HG02610 (cell line): ENCODE measurements around the gene PERCC1.
A peak's percentile ranks its signal among the peaks of the same experiment; 100 is the strongest.
"Not testable (repeated sequence)": the region's sequence is repeated elsewhere in the genome, so short reads cannot be mapped to it uniquely, and the experiment has no call there.

Experiments
- ATAC-seq: cut with Tn5 transposase; IDR thresholded peaks from one replicate; pipeline ENCODE4 v1.9.1; 2021; ENCODE audit warnings: mild to moderate bottlenecking, moderate library complexity; ENCODE audit not compliant: unreplicated experiment

PERCC1 gene

GRCh38 chr16:1466054-1466453 lies 35.2 kb downstream of the PERCC1 start:
- ATAC-seq = no peak

DNA sequence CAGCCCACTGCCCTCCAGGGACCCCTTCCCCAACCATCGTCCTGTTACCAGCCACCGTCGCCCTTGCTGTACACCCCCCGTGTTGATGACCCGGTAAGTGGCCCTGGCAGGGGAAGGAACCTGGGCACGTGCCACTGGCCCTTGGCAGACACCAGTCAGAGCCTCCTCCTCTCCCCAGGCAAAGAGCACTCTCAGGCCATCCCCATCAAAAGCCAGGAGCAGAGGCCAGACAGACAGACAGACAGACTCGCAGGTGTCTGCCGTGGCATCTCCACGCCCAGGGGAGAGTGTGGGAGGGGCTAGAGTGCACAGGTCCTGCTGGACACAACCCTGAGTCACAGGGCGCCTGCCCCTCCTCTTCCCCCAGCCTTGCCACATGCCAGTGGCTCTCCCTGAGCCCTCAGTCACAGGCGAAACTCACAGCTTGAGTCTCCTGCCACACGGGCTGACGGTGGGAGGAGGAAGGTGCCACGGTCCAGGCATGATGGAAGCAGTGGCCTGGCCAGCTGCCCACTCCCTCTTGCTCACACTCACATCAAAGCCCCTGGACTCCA lies 36.2 kb downstream of the PERCC1 start:
- ATAC-seq = no peak

GRCh38 chr16:1468426-1468810 lies 37.5 kb downstream of the PERCC1 start:
- ATAC-seq = no peak

DNA sequence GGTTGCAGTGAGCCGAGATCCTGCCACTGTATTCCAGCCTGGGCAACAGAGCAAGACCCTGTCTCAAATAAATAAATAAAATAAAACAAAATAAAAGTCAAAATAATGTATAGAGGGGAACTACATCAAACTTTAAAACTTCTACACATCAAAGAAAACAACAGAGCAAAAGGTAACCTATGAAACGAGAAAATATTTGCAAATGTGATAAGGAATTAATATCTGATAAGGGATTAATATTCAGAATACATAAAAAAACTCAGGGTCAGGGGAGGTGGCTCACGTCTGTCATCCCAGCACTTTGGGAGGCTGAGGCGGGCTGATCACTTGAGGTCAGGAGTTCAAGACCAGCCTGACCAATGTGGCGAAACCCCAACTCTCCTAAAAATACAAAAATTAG lies 38.3 kb downstream of the PERCC1 start:
- ATAC-seq = not testable (repeated sequence)

DNA sequence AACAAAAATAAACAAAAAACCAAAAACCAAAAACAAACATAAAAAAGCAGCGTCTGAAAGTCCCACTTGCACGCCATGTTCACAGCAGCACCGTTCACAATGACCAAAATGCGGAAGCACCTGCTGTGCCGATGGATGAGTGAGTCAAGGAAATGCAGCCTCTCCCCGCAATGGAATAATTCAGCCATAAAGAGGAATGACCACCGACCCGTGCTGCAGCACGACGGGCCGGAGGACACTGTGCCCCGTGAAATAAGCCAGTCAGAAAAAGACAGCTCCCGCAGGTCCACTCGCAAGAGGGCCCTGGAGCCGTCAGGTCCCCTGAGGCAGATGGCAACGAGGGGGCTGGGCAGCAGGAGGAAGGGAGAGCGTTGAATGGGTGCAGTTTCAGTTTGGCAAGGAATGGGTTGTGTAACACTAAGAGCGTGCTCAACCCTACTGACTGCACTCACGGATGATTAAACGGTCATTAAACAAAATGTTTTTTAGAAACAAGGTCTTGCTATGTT lies 38.9 kb downstream of the PERCC1 start:
- no peak for ATAC-seq

GRCh38 chr16:1470481-1471251 lies 39.8 kb downstream of the PERCC1 start:
- ATAC-seq = no peak

DNA sequence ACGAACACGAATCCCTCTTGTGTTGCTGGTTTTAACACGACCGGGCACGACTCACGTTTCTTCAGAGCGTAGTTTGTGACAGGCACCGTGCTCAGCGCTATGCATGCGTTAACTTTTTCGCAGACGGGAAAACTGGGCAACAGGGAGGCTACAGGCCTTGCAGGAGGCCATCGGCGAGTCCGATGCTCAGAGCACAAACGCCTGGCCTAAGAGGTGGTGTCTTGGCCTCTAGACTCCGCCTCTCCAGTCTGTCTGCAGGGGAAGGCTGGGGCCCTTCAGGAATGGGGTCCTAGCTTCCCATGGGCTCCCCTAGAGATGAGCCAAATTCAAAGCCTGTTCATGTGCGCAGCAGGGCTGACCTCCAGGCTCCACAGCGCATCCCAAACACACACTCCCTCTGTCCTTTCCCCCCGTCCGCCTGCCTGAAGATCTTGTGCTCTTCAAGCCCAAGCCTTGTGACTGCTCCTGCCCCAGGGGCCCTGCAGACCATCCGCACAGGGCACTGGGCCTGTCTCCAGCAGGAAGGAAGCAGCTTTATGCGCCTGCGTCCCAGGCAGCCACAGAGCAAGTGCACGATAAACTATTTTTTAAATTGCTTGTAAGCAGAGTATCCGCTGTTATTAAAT lies 40.8 kb downstream of the PERCC1 start:
- no peak for ATAC-seq

GRCh38 chr16:1472974-1473373 lies 42.1 kb downstream of the PERCC1 start:
- ATAC-seq = no peak

DNA sequence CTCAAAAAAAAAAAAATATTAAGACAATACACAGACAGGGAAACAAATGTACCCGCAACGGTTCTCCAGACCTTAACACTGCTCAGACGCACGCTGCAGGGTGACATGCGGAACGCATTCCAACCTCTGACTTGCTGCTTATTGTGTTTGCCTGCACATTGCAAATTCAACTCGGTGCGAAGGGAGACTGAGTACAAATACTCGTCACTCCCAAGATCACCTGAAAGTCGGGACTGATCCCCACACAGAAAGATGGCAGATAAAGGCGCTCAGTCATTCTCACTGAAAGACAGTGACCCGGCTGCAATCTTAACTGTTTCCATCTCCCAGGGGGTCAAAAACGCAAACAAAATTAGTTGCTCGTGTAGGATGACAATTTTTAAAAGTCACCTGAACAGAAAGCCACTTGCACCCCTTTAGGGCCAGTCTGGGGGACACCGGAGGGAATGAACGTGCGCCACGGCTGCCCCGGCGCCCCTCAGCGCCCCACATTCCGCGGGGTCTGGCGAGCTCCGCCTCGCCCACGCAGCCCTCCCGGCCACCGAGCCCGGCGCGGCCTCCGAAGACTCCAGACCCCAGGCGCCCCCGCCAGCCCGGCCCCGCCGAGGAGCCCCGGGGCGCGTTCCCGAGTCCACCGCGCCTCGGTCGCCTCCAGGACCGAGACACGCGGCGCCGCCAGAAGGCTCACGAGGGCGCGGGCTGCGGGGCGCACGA lies 43.4 kb downstream of the PERCC1 start:
- ATAC-seq = peak; percentile 10

DNA sequence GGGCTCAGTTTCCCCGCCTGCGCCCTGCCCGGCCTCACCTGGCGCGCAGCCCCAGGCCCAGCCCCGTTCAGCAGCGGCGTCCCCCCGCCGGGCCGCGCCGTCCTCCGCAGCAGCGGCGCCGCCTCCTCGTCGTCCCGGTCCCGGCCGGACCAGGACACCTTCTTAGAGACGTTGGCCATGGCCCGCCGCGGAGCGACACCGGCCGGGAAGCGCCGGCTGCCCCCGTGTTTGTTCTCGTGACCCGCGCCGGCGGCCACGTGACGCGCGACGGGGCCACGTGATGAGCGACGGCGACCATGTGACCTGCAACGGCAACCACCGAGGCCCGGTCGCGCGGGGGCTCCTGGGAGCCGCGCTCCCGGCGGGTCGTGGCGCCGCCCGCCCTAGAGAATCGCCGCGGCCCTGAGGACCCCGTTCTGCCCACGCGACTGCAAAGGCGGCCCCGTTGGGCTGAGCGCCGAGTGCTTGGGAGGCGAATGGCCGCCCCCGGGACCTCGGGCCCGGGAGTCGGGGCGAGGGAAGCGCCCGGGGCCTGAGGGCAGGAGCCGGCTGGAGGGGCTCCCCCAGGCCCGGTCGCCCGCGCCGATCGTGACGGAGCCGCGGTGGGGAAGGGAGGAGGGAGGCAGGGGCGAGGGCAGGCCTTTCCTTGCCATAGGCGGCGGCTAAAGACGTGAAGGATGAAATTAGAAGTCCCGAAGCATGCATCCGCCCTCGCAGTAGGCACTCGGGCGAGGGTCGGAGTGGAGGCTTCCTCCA lies 44.1 kb downstream of the PERCC1 start, which contains the start of gene CLCN7:
TSS of gene CLCN7 (minus strand) at position 233 of the 756 bp plus-strand sequence. CDS start at position 179, 54 bp downstream.
- peak; percentile 75 for ATAC-seq

DNA sequence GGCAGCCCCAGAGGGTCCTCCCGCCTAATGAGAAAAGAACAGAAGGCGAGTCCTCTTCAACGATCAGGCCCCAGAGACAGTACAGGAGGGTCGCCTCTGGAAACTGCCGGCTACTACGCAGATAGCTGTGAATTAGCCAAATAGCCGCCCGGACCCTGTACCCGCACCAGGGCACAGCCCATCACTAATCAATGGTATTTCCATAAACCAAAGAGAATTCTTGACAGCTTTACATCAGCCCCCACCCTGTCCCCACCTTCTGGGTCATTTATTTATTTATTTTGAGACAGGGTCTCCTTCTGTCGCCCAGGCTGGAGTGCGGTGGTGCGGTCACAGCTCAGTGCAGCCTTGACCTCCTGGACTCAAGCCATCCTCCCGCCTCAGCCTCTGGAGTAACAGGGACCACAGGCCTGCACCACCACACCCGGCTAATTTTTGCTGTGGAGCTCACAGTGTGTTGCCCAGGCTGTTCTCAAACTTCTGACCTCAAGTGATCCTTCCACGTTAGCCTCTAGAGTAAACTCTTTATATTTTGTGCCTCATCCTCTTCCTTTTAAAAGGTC lies 44.8 kb downstream of the PERCC1 start:
- no peak for ATAC-seq

- ATAC-seq = no peak
Observed at GRCh38 chr16:1477033-1477432, 46.2 kb downstream of the PERCC1 start.

- ATAC-seq = not testable (repeated sequence)
Observed at GRCh38 chr16:1478937-1479336, 48.1 kb downstream of the PERCC1 start.

GRCh38 chr16:1481906-1482835 lies 51.3 kb downstream of the PERCC1 start:
- no peak for ATAC-seq
